Measurements from ENCODE around the gene TSPEAR.

DNA sequence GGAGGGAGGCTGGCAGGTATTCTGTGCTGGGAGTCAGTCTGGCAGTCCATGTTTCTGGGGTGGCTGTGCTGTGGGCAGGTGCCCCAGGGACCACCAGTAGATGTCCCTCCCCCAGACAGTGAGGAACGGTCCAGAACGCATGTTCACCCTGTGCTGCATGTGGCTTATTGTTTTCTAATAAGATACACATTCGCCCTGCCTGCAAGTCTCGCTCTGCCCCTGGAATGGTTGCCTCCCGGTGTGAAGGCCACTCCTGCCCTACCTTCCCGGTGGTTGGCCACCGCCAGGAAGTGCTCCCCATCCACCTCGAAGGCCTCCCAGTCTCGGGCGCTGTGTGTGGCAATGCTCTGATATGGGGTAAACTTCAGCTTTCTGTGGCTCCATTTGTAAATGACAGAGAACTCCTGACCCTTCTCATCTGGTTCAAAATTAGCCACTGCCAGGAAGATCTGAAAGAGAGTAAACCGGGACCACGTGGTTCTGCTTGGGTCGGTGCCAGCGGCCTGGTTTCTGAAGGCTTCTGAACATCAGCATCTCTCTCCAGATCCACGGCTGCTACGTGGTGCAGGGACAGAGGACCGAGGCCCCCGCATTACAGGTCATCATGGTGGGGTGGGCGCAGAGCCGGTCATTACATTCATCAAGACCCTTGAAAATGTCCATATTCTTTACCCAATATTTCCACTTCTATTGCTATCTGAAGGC is 185.8 kb downstream of the TSPEAR start:
- TF ChIP-seq CTCF (IDR thresholded peaks at IDR 0.05; ENCODE audit: low read length) (no peak), EZH2 (IDR thresholded peaks at IDR 0.05; ENCODE audit: borderline replicate concordance, low read length) (no peak)
